Mammary epithelial cell (primary cell): ENCODE results near the gene TASP1.

Source experiments
- CTCF ChIP-seq, 2 donors: IDR thresholded peaks in 1 of 2; conservative IDR thresholded peaks in 1 of 2; 2 replicates each; pipeline ENCODE4 v1.5.1; 2011 to 2012; ENCODE audit warnings: inconsistent platforms in 2 of 2, low read length in 2 of 2, mild to moderate bottlenecking in 2 of 2, control low read depth in 1 of 2, low read depth in 1 of 2; ENCODE audit not compliant: insufficient read depth in 1 of 2; ENCODE audit errors: extremely low read depth in 1 of 2
- EZH2 ChIP-seq: IDR thresholded peaks from 2 replicates; pipeline ENCODE4 v1.6.1; 2012; ENCODE audit warnings: low read length, inconsistent platforms, borderline replicate concordance

- TF ChIP-seq CTCF (conservative IDR thresholded peaks at IDR 0.05 in 1 of 2, IDR thresholded peaks at IDR 0.05 in 1 of 2; ENCODE audit: extremely low read depth in 1 of 2, insufficient read depth in 1 of 2, low read depth in 1 of 2, low read length in 2 of 2) (no peak), EZH2 (no peak)
These were observed 42.8 kb upstream of the TASP1 start for GRCh38 chr20:13681248-13682125.
